K562 (cell line): Measurements from ENCODE around the gene ZNF652. TPM values are rescaled to one million over a fixed set of nuclear protein-coding genes. Genes with fewer than 3 reads are reported as not detected.

ENCODE experiments used
- ATAC-seq: fragments of 200-7000 bp; cut with Tn5 transposase; 3 replicates; pipeline ENCODE4 v1.9.1; 2020; ENCODE audit warnings: moderate library complexity
- BruUV-seq: library from RNA; stranded (reverse); fragments of 400-500 nt; replicated peaks from 2 replicates; lab custom pipeline; 2021; lab: Mats Ljungman, UMichigan
- CTCF ChIA-PET: fragments of 300-600 bp; formaldehyde crosslinking; extraction: SDS; loops from one replicate; lab custom pipeline; 2021; ENCODE audit warnings: low intra/inter-chr PET ratio; lab: Yijun Ruan, JAX
- POLR2A ChIA-PET: fragments of 300-600, 350-650 bp; sonication (Branson Sonifier 250); formaldehyde crosslinking; extraction: SDS; loops from one replicate; lab custom pipeline; 2021; ENCODE audit warnings: antibody characterized with exemption, inconsistent platforms; lab: Yijun Ruan, JAX
- DNase-seq, 4 experiments: peaks; one replicate each; pipeline versions ENCODE4 v3.0.0 to v3.0.0-alpha.2; 2011 to 2018; ENCODE audit warnings: low spot score in 3 of 4, mixed read lengths in 3 of 4; ENCODE audit errors: extremely low read depth in 1 of 4
- FAIRE-seq: peaks from 2 replicates; lab custom pipeline; 2011; peaks lifted over from hg19 to GRCh38; lab: Jason Lieb, UNC
- H2AFZ ChIP-seq: 2 replicates; pipeline ENCODE4 v1.6.0; 2011; ENCODE audit warnings: low read depth, low read length, control low read depth, inconsistent platforms
- H3K27ac ChIP-seq: fragments of 200-600 bp; 3 replicates; pipeline ENCODE4 v1.8.0; 2011; ENCODE audit warnings: low read depth, mild to moderate bottlenecking, control low read depth, inconsistent platforms, low read length, moderate library complexity, mixed read lengths; ENCODE audit errors: extremely low read depth
- H3K27me3 ChIP-seq, 2 experiments: fragments of 300-600 bp in 1 of 2; 2 replicates in 1 of 2; 3 replicates in 1 of 2; pipeline versions ENCODE4 v1.6.0 to v1.8.0; 2011; ENCODE audit warnings: inconsistent platforms in 2 of 2, low read length in 2 of 2, mild to moderate bottlenecking in 1 of 2, mixed read lengths in 1 of 2, moderate library complexity in 1 of 2; ENCODE audit not compliant: control insufficient read depth in 2 of 2, insufficient read depth in 2 of 2
- H3K36me3 ChIP-seq: fragments of 300-600 bp; 3 replicates; pipeline ENCODE4 v1.8.0; 2011; ENCODE audit warnings: mild to moderate bottlenecking, low read length, inconsistent platforms; ENCODE audit not compliant: control insufficient read depth, insufficient read depth
- H3K4me1 ChIP-seq, 2 experiments: fragments of 200-600 bp in 1 of 2; replicated peaks in 1 of 2; 2 replicates in 1 of 2; 3 replicates in 1 of 2; pipeline versions ENCODE4 v1.5.1 to v1.8.0; 2011; ENCODE audit warnings: inconsistent platforms in 2 of 2, low read length in 2 of 2, mild to moderate bottlenecking in 1 of 2, mixed read lengths in 1 of 2, moderate library complexity in 1 of 2; ENCODE audit not compliant: control insufficient read depth in 2 of 2, insufficient read depth in 2 of 2
- H3K4me2 ChIP-seq: 2 replicates; pipeline ENCODE4 v1.6.1; 2011; ENCODE audit warnings: low read length, control low read depth, inconsistent platforms, mixed read lengths; ENCODE audit not compliant: insufficient read depth
- H3K4me3 ChIP-seq: fragments of 200-600 bp; sonication (generic), shearing (Covaris generic); 2 replicates; pipeline ENCODE4 v1.5.1; 2016; ENCODE audit warnings: control low read depth, inconsistent platforms
- H3K79me2 ChIP-seq: fragments of 200-600 bp; 3 replicates; pipeline ENCODE4 v1.8.0; 2011; ENCODE audit warnings: low read length, inconsistent platforms; ENCODE audit not compliant: control insufficient read depth, insufficient read depth
- H3K9ac ChIP-seq, 2 experiments: 2 replicates each; pipeline versions ENCODE4 v1.6.0 to v1.6.1; 2011; ENCODE audit warnings: low read depth in 2 of 2, low read length in 2 of 2, control low read depth in 1 of 2, inconsistent platforms in 1 of 2, mild to moderate bottlenecking in 1 of 2, mixed read lengths in 1 of 2; ENCODE audit not compliant: insufficient read depth in 1 of 2
- H3K9me1 ChIP-seq: one replicate; pipeline ENCODE4 v1.6.0; 2011; ENCODE audit warnings: inconsistent platforms, mild to moderate bottlenecking, low read length, moderate library complexity; ENCODE audit not compliant: control insufficient read depth, insufficient read depth
- H3K9me3 ChIP-seq: replicated peaks from 2 replicates; pipeline ENCODE4 v1.5.1; 2011; ENCODE audit warnings: low read depth, low read length, inconsistent platforms; ENCODE audit not compliant: control insufficient read depth, insufficient read depth
- H4K20me1 ChIP-seq: replicated peaks from 2 replicates; pipeline ENCODE4 v1.6.1; 2011; ENCODE audit warnings: low read length, inconsistent platforms, mixed read lengths; ENCODE audit not compliant: control insufficient read depth, insufficient read depth
- GTF2E2 ChIP-seq: fragments of 200-800 bp; sonication (Bioruptor generic); IDR thresholded peaks from 2 replicates; pipeline ENCODE4 v1.6.1; 2016; ENCODE audit warnings: missing genetic modification characterization, missing compliant biosample characterization
- HOMEZ ChIP-seq: fragments of 250-450 bp; sonication (Bioruptor Pico); IDR thresholded peaks from 2 replicates; pipeline ENCODE4 v1.4.0; 2020; ENCODE audit warnings: mild to moderate bottlenecking, moderate library complexity
- JUND ChIP-seq, 2 experiments: IDR thresholded peaks; 2 replicates in 1 of 2; 3 replicates in 1 of 2; pipeline ENCODE4 v1.6.1; 2011; ENCODE audit warnings: borderline replicate concordance in 2 of 2, low read depth in 2 of 2, low read length in 2 of 2, improper control_type of control experiment in 1 of 2, missing biosample characterization in 1 of 2, missing genetic modification characterization in 1 of 2, missing genetic modification reagents in 1 of 2
- MECOM ChIP-seq: fragments of 250-450 bp; sonication (Bioruptor Pico); IDR thresholded peaks from 2 replicates; pipeline ENCODE4 v1.8.0; 2022; ENCODE audit warnings: inconsistent platforms
- SETDB1 ChIP-seq: IDR thresholded peaks from one replicate; pipeline ENCODE4 v1.6.1; 2012; ENCODE audit warnings: low read length, control low read depth, inconsistent platforms
- SRSF1 ChIP-seq: fragments of 200-400 bp; formaldehyde crosslinking; IDR thresholded peaks from 2 replicates; pipeline ENCODE4 v1.6.1; 2017; ENCODE audit warnings: mild to moderate bottlenecking, low read depth, low read length, moderate library complexity
- ZNF133 ChIP-seq: fragments of 250-450 bp; sonication (Bioruptor Pico); IDR thresholded peaks from 2 replicates; pipeline ENCODE4 v1.4.0; 2020; ENCODE audit warnings: mild to moderate bottlenecking
- ZNF134 ChIP-seq: fragments of 250-450 bp; sonication (Bioruptor Pico); conservative IDR thresholded peaks from 2 replicates; pipeline ENCODE4 v1.4.0; 2020
- ZNF583 ChIP-seq: fragments of 250-450 bp; sonication (Bioruptor Pico); IDR thresholded peaks from 2 replicates; pipeline ENCODE4 v1.4.0; 2020
- WGBS: fragments of 100-300 bp; shearing (Covaris generic); methylation state at CpG from one replicate; pipeline ENCODE4 v1.1.6; 2016; ENCODE audit warnings: low coverage, mixed read lengths; ENCODE audit not compliant: insufficient coverage; ENCODE audit errors: missing lambda C conversion rate; 5-methylcytosine and 5-hydroxymethylcytosine counted together
- in situ Hi-C: fragments of 300-500 bp; cut with MboI; formaldehyde crosslinking; loops from 4 replicates; pipeline ENCODE4 v1.15.0; 2018; ENCODE audit warnings: inconsistent platforms, mixed read lengths
- intact Hi-C: fragments of 100-400 bp; cut with micrococcal nuclease; formaldehyde crosslinking; loops from 2 replicates; pipeline ENCODE4 v1.14.2; 2022
- polyA plus RNA-seq, 8 experiments: library from polyadenylated mRNA; depleted of rRNA in 4 of 8; stranded (reverse) in 5 of 8; unstranded in 3 of 8; fragments of >200 nt; fragmentation: Nextera tagmentation in 2 of 8; fragmentation: Illumina TruSeq in 1 of 8; extraction: Ambion mirVana in 2 of 8; extraction: Trizol in 1 of 8; gene quantifications; 2 replicates each; pipeline versions ENCODE4 v1.2.1 to v1.2.3, GENCODE V29; 2011 to 2014; ENCODE audit warnings: inconsistent platforms in 1 of 8, missing spikeins in 1 of 8
- total RNA-seq, 7 experiments: library from RNA; depleted of rRNA in 6 of 7; stranded (reverse); fragments of >200 nt in 6 of 7; fragmentation: Illumina TruSeq in 2 of 7; extraction: Trizol in 2 of 7; gene quantifications; 2 replicates each; pipeline versions ENCODE4 v1.2.1 to v1.2.3, GENCODE V29; 2011 to 2021; ENCODE audit warnings: low replicate concordance in 1 of 7

The ZNF652 gene
- total and polyA plus RNA-seq, 9 of the 15 experiments (the other 6 are each of a cell fraction or from before 2014, with no cell fraction given), result 5.1 to 15.5 (median 7.8) TPM

GRCh38 chr17:49353607-49354006, 8.4 kb downstream of the ZNF652 start:
- peaks cover 39% of the 10 kb centered on the region for H3K79me2 ChIP-seq
- no peaks in the 10 kb centered on the region for H4K20me1 ChIP-seq
- FAIRE-seq (no peak), DNase-seq (no peak), ATAC-seq (no peak)
- H3K9me1 ChIP-seq, result no peaks in the 10 kb centered on the region
- no peak overlapping the region for H3K4me3 ChIP-seq
- peaks cover 5% of the 10 kb centered on the region; the same call in 1 of the 3 replicates for H3K36me3 ChIP-seq
- no peaks in the 10 kb centered on the region; the same call in 1 of the 2 replicates for H3K9me3 ChIP-seq
- H3K9ac ChIP-seq, result no peak overlapping the region
- 87% methylated on average over 1 of the region's 1 CpG for WGBS
- BruUV-seq, result no TSS peak
- H3K4me2 ChIP-seq, result no peak overlapping the region
- no peaks in the 10 kb centered on the region for H3K27me3 ChIP-seq
- intact Hi-C loops (no loop called here), in situ Hi-C loops (no loop called here)
- CTCF ChIA-PET, result interaction anchor here (0.6 kb wide), 1 partner anchor 59 kb away, joined by 3 read pairs; no protein-coding TSS in a partner anchor
- TF ChIP-seq SRSF1 (no peak), JUND (IDR thresholded peaks at IDR 0.05; ENCODE audit: borderline replicate concordance, low read depth, low read length) (no peak), JUND (tag; IDR thresholded peaks at IDR 0.05; ENCODE audit: borderline replicate concordance, low read depth, low read length) (no peak), HOMEZ (CRISPR knock-in tag) (no peak), MECOM (CRISPR knock-in tag) (no peak), SETDB1 (no peak), ZNF133 (no peak), ZNF583 (CRISPR knock-in tag) (no peak), ZNF134 (CRISPR knock-in tag) (no peak), GTF2E2 (no peak)
- TF ChIP-seq, all 486 proteins: peak for 0
- Histone ChIP-seq H3K27ac (no peak overlapping the region), H2AFZ (no peak overlapping the region), H3K4me1 (peaks cover 0 to 5% of the 10 kb centered on the region in 2 experiments; a peak in 1 of 5 replicates)
- POLR2A ChIA-PET, result interaction anchor here (0.6 kb wide), 1 partner anchor 1296 kb away, joined by 4 read pairs; no protein-coding TSS in a partner anchor
